HepG2 (cell line): ENCODE measurements around the gene GFPT1. TPM values are rescaled to one million over a fixed set of nuclear protein-coding genes. Genes with fewer than 3 reads are reported as not detected.

Source experiments
- AHDC1 ChIP-seq: sonication (generic); formaldehyde crosslinking; IDR thresholded peaks from 2 replicates; pipeline ENCODE4 v1.5.1; 2020; ENCODE audit warnings: mild to moderate bottlenecking, missing genetic modification reagents, borderline replicate concordance
- ATF7 ChIP-seq, 2 experiments: fragments of 450-650 bp in 1 of 2; sonication (generic) in 1 of 2; formaldehyde crosslinking in 1 of 2; IDR thresholded peaks; 2 replicates each; pipeline versions ENCODE4 v1.4.0 to v1.6.1; 2016 to 2020; ENCODE audit warnings: antibody characterized with exemption in 1 of 2, mild to moderate bottlenecking in 1 of 2, missing genetic modification reagents in 1 of 2
- FOXA1 ChIP-seq, 2 experiments: fragments of 450-650 bp in 1 of 2; sonication (generic) in 1 of 2; formaldehyde crosslinking in 1 of 2; IDR thresholded peaks; 2 replicates each; pipeline versions ENCODE4 v1.4.0 to v1.6.1; 2016 to 2020; ENCODE audit warnings: missing genetic modification reagents in 1 of 2
- HCFC1 ChIP-seq: fragments of 150-350 bp; IDR thresholded peaks from 2 replicates; pipeline ENCODE4 v1.6.1; 2014; ENCODE audit warnings: low read depth, low read length
- HOXA5 ChIP-seq: sonication (generic); formaldehyde crosslinking; IDR thresholded peaks from 2 replicates; pipeline ENCODE4 v1.4.0; 2020; ENCODE audit warnings: missing genetic modification reagents
- KDM3A ChIP-seq: IDR thresholded peaks from 2 replicates; pipeline ENCODE4 v1.6.1; 2018; ENCODE audit warnings: low read depth, missing compliant biosample characterization
- NBN ChIP-seq: fragments of 450-650 bp; conservative IDR thresholded peaks from 2 replicates; pipeline ENCODE4 v1.6.1; 2017
- SP140L ChIP-seq: sonication (generic); formaldehyde crosslinking; IDR thresholded peaks from 2 replicates; pipeline ENCODE4 v1.4.0; 2020; ENCODE audit warnings: missing genetic modification reagents, borderline replicate concordance
- SP2 ChIP-seq: sonication (generic); formaldehyde crosslinking; IDR thresholded peaks from 2 replicates; pipeline ENCODE4 v1.5.1; 2020; ENCODE audit warnings: mild to moderate bottlenecking, missing genetic modification reagents
- TFDP2 ChIP-seq: sonication (generic); formaldehyde crosslinking; IDR thresholded peaks from 2 replicates; pipeline ENCODE4 v1.4.0; 2020; ENCODE audit warnings: missing genetic modification reagents
- YEATS4 ChIP-seq: sonication (generic); formaldehyde crosslinking; IDR thresholded peaks from 2 replicates; pipeline ENCODE4 v1.4.0; 2020; ENCODE audit warnings: missing genetic modification reagents, borderline replicate concordance
- ZFX ChIP-seq: sonication (generic); formaldehyde crosslinking; IDR thresholded peaks from 2 replicates; pipeline ENCODE4 v1.4.0; 2020; ENCODE audit warnings: mild to moderate bottlenecking, low read depth, missing genetic modification reagents, moderate library complexity
- ZKSCAN8 ChIP-seq: IDR thresholded peaks from 2 replicates; pipeline ENCODE4 v1.6.1; 2016; ENCODE audit warnings: borderline replicate concordance, missing genetic modification reagents, missing compliant biosample characterization
- ZNF10 ChIP-seq: sonication (generic); formaldehyde crosslinking; IDR thresholded peaks from 2 replicates; pipeline ENCODE4 v1.4.0; 2020; ENCODE audit warnings: mild to moderate bottlenecking, low read depth, missing genetic modification reagents, borderline replicate concordance
- ZNF17 ChIP-seq: sonication (generic); formaldehyde crosslinking; IDR thresholded peaks from 2 replicates; pipeline ENCODE4 v1.5.0; 2020; ENCODE audit warnings: mild to moderate bottlenecking, missing genetic modification reagents
- ZNF235 ChIP-seq: sonication (generic); formaldehyde crosslinking; IDR thresholded peaks from 2 replicates; pipeline ENCODE4 v1.8.1; 2023; ENCODE audit warnings: mild to moderate bottlenecking, missing genetic modification reagents, borderline replicate concordance
- ZNF337 ChIP-seq: sonication (generic); formaldehyde crosslinking; IDR thresholded peaks from 2 replicates; pipeline ENCODE4 v1.5.1; 2020; ENCODE audit warnings: missing genetic modification reagents, low read depth, mild to moderate bottlenecking, borderline replicate concordance
- ZNF33B ChIP-seq: sonication (generic); formaldehyde crosslinking; IDR thresholded peaks from 2 replicates; pipeline ENCODE4 v1.5.1; 2020; ENCODE audit warnings: mild to moderate bottlenecking, missing genetic modification reagents
- ZNF343 ChIP-seq: sonication (generic); formaldehyde crosslinking; IDR thresholded peaks from 2 replicates; pipeline ENCODE4 v1.4.0; 2020; ENCODE audit warnings: mild to moderate bottlenecking, missing genetic modification reagents
- ZNF710 ChIP-seq: sonication (generic); formaldehyde crosslinking; IDR thresholded peaks from 2 replicates; pipeline ENCODE4 v1.5.0; 2020; ENCODE audit warnings: mild to moderate bottlenecking, missing genetic modification reagents, borderline replicate concordance
- ZNF790 ChIP-seq: sonication (generic); formaldehyde crosslinking; IDR thresholded peaks from 2 replicates; pipeline ENCODE4 v1.8.0; 2022; ENCODE audit warnings: missing genetic modification reagents, mild to moderate bottlenecking, borderline replicate concordance
- polyA plus RNA-seq, 8 experiments: library from polyadenylated mRNA; depleted of rRNA in 3 of 8; stranded (reverse) in 7 of 8; unstranded in 1 of 8; fragments of >200 nt; fragmentation: Illumina TruSeq in 4 of 8; extraction: Trizol in 4 of 8; gene quantifications; 2 replicates each; pipeline versions ENCODE4 v1.2.1 to v1.2.3, GENCODE V29; 2011 to 2016; ENCODE audit warnings: low read depth in 4 of 8, missing spikeins in 1 of 8, mixed read lengths in 1 of 8; ENCODE audit not compliant: insufficient read depth in 1 of 8
- total RNA-seq, 5 experiments: library from RNA; depleted of rRNA; stranded (reverse); fragments of >200 nt; fragmentation: Illumina TruSeq; extraction: Trizol; gene quantifications; 2 replicates each; pipeline ENCODE4 v1.2.3, GENCODE V29; 2016; ENCODE audit warnings: low read depth in 1 of 5

The GFPT1 gene
- total and polyA plus RNA-seq, 2 of the 13 experiments (the other 11 are each of a cell fraction or from before 2014, with no cell fraction given), result 24.0 to 84.9 TPM

GRCh38 chr2:69279931-69280681 is 106.9 kb downstream of the GFPT1 start (continued):
- TF ChIP-seq FOXA1 (IDR thresholded peaks at IDR 0.05) (no peak), FOXA1 (CRISPR knock-in tag; IDR thresholded peaks at IDR 0.05) (peak; percentile 51; the same call in 1 of the 2 replicates), ATF7 (IDR thresholded peaks at IDR 0.05) (no peak), ATF7 (CRISPR knock-in tag; IDR thresholded peaks at IDR 0.05) (no peak), ZNF33B (CRISPR knock-in tag) (no peak), KDM3A (CRISPR knock-in tag) (no peak), YEATS4 (0 out of 2 replicates have a peak, but pooled peaks have one; percentile 18), HCFC1 (no peak), TFDP2 (CRISPR knock-in tag) (no peak; the same call in 1 of the 2 replicates), ZNF10 (CRISPR knock-in tag) (no peak), ZNF710 (CRISPR knock-in tag) (peak; percentile 53; the same call in 1 of the 2 replicates), ZNF235 (CRISPR knock-in tag) (no peak), ZKSCAN8 (CRISPR knock-in tag) (no peak), ZNF790 (no peak), SP140L (CRISPR knock-in tag) (no peak), ZNF337 (CRISPR knock-in tag) (no peak), SP2 (CRISPR knock-in tag) (no peak), ZNF17 (CRISPR knock-in tag) (no peak), ZNF343 (CRISPR knock-in tag) (no peak), NBN (no peak), HOXA5 (CRISPR knock-in tag) (0 out of 2 replicates have a peak, but pooled peaks have one; percentile 31), ZFX (CRISPR knock-in tag) (peak; percentile 16; the same call in 1 of the 2 replicates), AHDC1 (CRISPR knock-in tag) (no peak)
